Measurements from ENCODE around the gene ISOC1.

ISOC1 gene

GRCh38 chr5:129141078-129141477, 46.5 kb downstream of the ISOC1 start:
- TF ChIP-seq CTCF (IDR thresholded peaks at IDR 0.05; ENCODE audit: low read depth, low read length, missing control alignments) = no peak
- no peak for DNase-seq (ENCODE audit: extremely low read depth, low read depth)
- H3K4me3 ChIP-seq (replicated peaks; ENCODE audit: low read depth, low read length) = no peak overlapping the region

GRCh38 chr5:129141696-129142095, 47.1 kb downstream of the ISOC1 start:
- no peak for TF ChIP-seq CTCF (IDR thresholded peaks at IDR 0.05; ENCODE audit: low read depth, low read length, missing control alignments)
- H3K4me3 ChIP-seq (replicated peaks; ENCODE audit: low read depth, low read length) = no peak overlapping the region
- no peak for DNase-seq (ENCODE audit: extremely low read depth, low read depth)

- DNase-seq (ENCODE audit: extremely low read depth, low read depth) = no peak
- TF ChIP-seq CTCF (IDR thresholded peaks at IDR 0.05; ENCODE audit: low read depth, low read length, missing control alignments) = no peak
- H3K4me3 ChIP-seq (replicated peaks; ENCODE audit: low read depth, low read length) = no peak overlapping the region
Observed at GRCh38 chr5:129155876-129156275, 61.3 kb downstream of the ISOC1 start.

DNA sequence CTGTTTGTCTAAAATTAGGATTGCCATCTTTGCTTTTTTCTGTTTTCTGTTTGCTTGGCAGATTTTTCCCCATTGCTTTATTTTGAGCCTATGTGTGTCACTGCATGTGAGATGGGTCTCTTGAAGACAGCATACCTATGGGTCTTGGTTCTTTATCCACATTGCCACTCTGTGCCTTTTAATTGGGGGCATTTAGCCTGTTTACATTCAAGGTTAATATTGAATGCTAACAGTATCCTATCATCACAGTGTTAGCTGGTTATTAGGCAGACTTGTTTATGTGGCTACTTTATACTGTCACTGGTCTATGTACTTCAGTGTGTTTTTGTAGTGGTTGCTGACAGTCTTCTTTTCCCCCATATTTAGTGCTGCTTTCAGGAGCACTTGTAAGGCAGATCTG, 67.3 kb downstream of the ISOC1 start:
- no peak overlapping the region for H3K4me3 ChIP-seq (replicated peaks; ENCODE audit: low read depth, low read length)
- TF ChIP-seq CTCF (IDR thresholded peaks at IDR 0.05; ENCODE audit: low read depth, low read length, missing control alignments) = no peak
- no peak for DNase-seq (ENCODE audit: extremely low read depth, low read depth)

All from HFF-Myc (cell line).